ENCODE data around the gene ABHD14A.

- no peak for TF ChIP-seq CTCF (IDR thresholded peaks at IDR 0.05)
- no peak for TF ChIP-seq POLR2A (IDR thresholded peaks at IDR 0.05; ENCODE audit: low read depth)
- no peak for TF ChIP-seq EP300 (IDR thresholded peaks at IDR 0.05)
- no peak for TF ChIP-seq POLR2AphosphoS5 (IDR thresholded peaks at IDR 0.05)
Measured at GRCh38 chr3:51945926-51946705, 28.7 kb upstream of the ABHD14A start.

Measured in esophagus muscularis mucosa (tissue), 4 donors.